H9 (cell line): ENCODE results near the gene HEATR5B. TPM values are rescaled to one million over a fixed set of nuclear protein-coding genes. Genes with fewer than 3 reads are reported as not detected.

Experiments
- DNase-seq: peaks from one replicate; pipeline ENCODE4 v3.0.0-alpha.2; 2017
- H2AFZ ChIP-seq: one replicate; pipeline ENCODE4 v1.6.1; 2013; ENCODE audit warnings: mild to moderate bottlenecking, low read length, control low read depth, moderate library complexity
- H2AK5ac ChIP-seq: 2 replicates; pipeline ENCODE4 v1.6.1; 2013; ENCODE audit warnings: low read length, control low read depth, mixed read lengths; ENCODE audit not compliant: insufficient read length
- H2BK120ac ChIP-seq: one replicate; pipeline ENCODE4 v1.6.1; 2013; ENCODE audit warnings: low read depth, mild to moderate bottlenecking, low read length, control low read depth, inconsistent platforms; ENCODE audit not compliant: poor library complexity, severe bottlenecking
- H2BK12ac ChIP-seq: 2 replicates; pipeline ENCODE4 v1.6.1; 2013; ENCODE audit warnings: low read length, control low read depth, mixed read lengths, low read depth; ENCODE audit not compliant: insufficient read length
- H2BK15ac ChIP-seq: 2 replicates; pipeline ENCODE4 v1.6.1; 2013; ENCODE audit warnings: low read depth, low read length, control low read depth
- H2BK20ac ChIP-seq: one replicate; pipeline ENCODE4 v1.6.1; 2013; ENCODE audit warnings: low read depth, mild to moderate bottlenecking, low read length, control low read depth, inconsistent platforms; ENCODE audit not compliant: poor library complexity, severe bottlenecking
- H2BK5ac ChIP-seq: 2 replicates; pipeline ENCODE4 v1.6.1; 2013; ENCODE audit warnings: low read length, control low read depth, mixed read lengths; ENCODE audit not compliant: insufficient read length
- H3K14ac ChIP-seq: 2 replicates; pipeline ENCODE4 v1.6.1; 2013; ENCODE audit warnings: low read length, control low read depth; ENCODE audit not compliant: insufficient read depth
- H3K18ac ChIP-seq: 2 replicates; pipeline ENCODE4 v1.6.1; 2013; ENCODE audit warnings: low read depth, mild to moderate bottlenecking, mixed read lengths, low read length, control low read depth; ENCODE audit not compliant: insufficient read length
- H3K23ac ChIP-seq: 2 replicates; pipeline ENCODE4 v1.6.1; 2013; ENCODE audit warnings: low read length, control low read depth, mixed read lengths, low read depth; ENCODE audit not compliant: insufficient read length
- H3K23me2 ChIP-seq: 2 replicates; pipeline ENCODE4 v1.6.1; 2013; ENCODE audit warnings: low read depth, mild to moderate bottlenecking, mixed read lengths, low read length, control low read depth; ENCODE audit not compliant: insufficient read length, poor library complexity, severe bottlenecking
- H3K27ac ChIP-seq: 2 replicates; pipeline ENCODE4 v1.5.1; 2013; ENCODE audit warnings: low read length, control low read depth, mixed read lengths, low read depth; ENCODE audit not compliant: insufficient read length
- H3K27me3 ChIP-seq: 2 replicates; pipeline ENCODE4 v1.6.1; 2013; ENCODE audit warnings: low read length, control low read depth, inconsistent platforms; ENCODE audit not compliant: insufficient read depth
- H3K4ac ChIP-seq: 2 replicates; pipeline ENCODE4 v1.6.1; 2013; ENCODE audit warnings: low read depth, mild to moderate bottlenecking, control low read depth, inconsistent platforms, low read length, moderate library complexity
- H3K4me1 ChIP-seq: 2 replicates; pipeline ENCODE4 v1.6.1; 2013; ENCODE audit warnings: low read length, control low read depth, inconsistent platforms; ENCODE audit not compliant: insufficient read depth
- H3K4me2 ChIP-seq: 2 replicates; pipeline ENCODE4 v1.6.1; 2013; ENCODE audit warnings: low read length, control low read depth, mixed read lengths; ENCODE audit not compliant: insufficient read length, insufficient read depth
- H3K56ac ChIP-seq: 2 replicates; pipeline ENCODE4 v1.6.1; 2013; ENCODE audit warnings: low read depth, mild to moderate bottlenecking, mixed read lengths, low read length, control low read depth; ENCODE audit not compliant: insufficient read length
- H3K79me1 ChIP-seq: 2 replicates; pipeline ENCODE4 v1.6.1; 2013; ENCODE audit warnings: low read depth, mild to moderate bottlenecking, moderate library complexity, low read length, control low read depth, inconsistent platforms; ENCODE audit not compliant: insufficient read depth, poor library complexity, severe bottlenecking
- H3K79me2 ChIP-seq: 2 replicates; pipeline ENCODE4 v1.6.1; 2013; ENCODE audit warnings: low read length, control low read depth, inconsistent platforms; ENCODE audit not compliant: insufficient read depth
- H3K9ac ChIP-seq: 2 replicates; pipeline ENCODE4 v1.6.1; 2013; ENCODE audit warnings: low read length, control low read depth, mixed read lengths; ENCODE audit not compliant: insufficient read length; ENCODE audit errors: extremely low read depth
- H3K9me3 ChIP-seq: one replicate; pipeline ENCODE4 v1.6.1; 2013; ENCODE audit warnings: low read depth, low read length, inconsistent platforms; ENCODE audit not compliant: control insufficient read depth
- H3T11ph ChIP-seq: one replicate; pipeline ENCODE4 v1.6.1; 2013; ENCODE audit warnings: mild to moderate bottlenecking, low read length, control low read depth, inconsistent platforms
- H4K20me1 ChIP-seq: one replicate; pipeline ENCODE4 v1.6.1; 2013; ENCODE audit not compliant: control insufficient read depth, insufficient read length, insufficient read depth
- H4K5ac ChIP-seq: 2 replicates; pipeline ENCODE4 v1.6.1; 2013; ENCODE audit warnings: low read depth, mild to moderate bottlenecking, mixed read lengths, low read length, control low read depth; ENCODE audit not compliant: insufficient read length
- H4K8ac ChIP-seq: replicated peaks from 2 replicates; pipeline ENCODE4 v1.6.1; 2013; ENCODE audit warnings: low read length, control low read depth, mixed read lengths, low read depth; ENCODE audit not compliant: insufficient read length
- H4K91ac ChIP-seq: 2 replicates; pipeline ENCODE4 v1.6.1; 2013; ENCODE audit warnings: low read depth, mild to moderate bottlenecking, moderate library complexity, mixed read lengths, low read length, control low read depth; ENCODE audit not compliant: insufficient read length
- H3K27ac Mint-ChIP-seq, 3 experiments: 2 replicates in 2 of 3; 3 replicates in 1 of 3; pipeline ENCODE4 v1.8.0; 2020 to 2021; ENCODE audit warnings: mixed read lengths in 3 of 3, mild to moderate bottlenecking in 1 of 3, moderate library complexity in 1 of 3
- H3K27me3 Mint-ChIP-seq: 2 replicates; pipeline ENCODE4 v1.8.0; 2021; ENCODE audit warnings: low read depth, mild to moderate bottlenecking, moderate library complexity, mixed read lengths
- H3K36me3 Mint-ChIP-seq, 3 experiments: 2 replicates in 2 of 3; 3 replicates in 1 of 3; pipeline ENCODE4 v1.8.0; 2020 to 2021; ENCODE audit warnings: low read depth in 3 of 3, mixed read lengths in 3 of 3; ENCODE audit not compliant: insufficient read depth in 1 of 3
- H3K4me1 Mint-ChIP-seq, 2 experiments: 2 replicates each; pipeline ENCODE4 v1.8.0; 2020; ENCODE audit warnings: mixed read lengths in 2 of 2
- H3K4me3 Mint-ChIP-seq, 2 experiments: 2 replicates in 1 of 2; 3 replicates in 1 of 2; pipeline ENCODE4 v1.8.0; 2020 to 2021; ENCODE audit warnings: mild to moderate bottlenecking in 2 of 2, mixed read lengths in 2 of 2, moderate library complexity in 1 of 2
- H3K9me3 Mint-ChIP-seq, 2 experiments: 2 replicates in 1 of 2; 3 replicates in 1 of 2; pipeline ENCODE4 v1.8.0; 2020; ENCODE audit warnings: mild to moderate bottlenecking in 2 of 2, mixed read lengths in 2 of 2, moderate library complexity in 1 of 2
- CTCF ChIP-seq: fragments of 200-600 bp; sonication (generic); conservative IDR thresholded peaks from 3 replicates; pipeline ENCODE4 v1.8.0; 2021; ENCODE audit warnings: antibody characterized with exemption, mild to moderate bottlenecking
- WGBS: extraction: QIAGEN DNeasy Blood & Tissue Kit; methylation state at CpG from one replicate; pipeline ENCODE4 v1.1.7; 2013; ENCODE audit warnings: missing lambda C conversion rate, low lambda C conversion rate, mixed read lengths; ENCODE audit not compliant: insufficient read length; ENCODE audit errors: extremely low coverage; 5-methylcytosine and 5-hydroxymethylcytosine counted together
- total RNA-seq: library from RNA; stranded (reverse); gene quantifications from 2 replicates; pipeline ENCODE4 v1.2.1, GENCODE V29; 2021

Gene HEATR5B
- total RNA-seq, 1 experiment from 2014 or later, result 14.0 TPM

GRCh38 chr2:37029758-37030157 is 54.4 kb downstream of the HEATR5B start:
- no peaks in the 10 kb centered on the region for H3K9me3 ChIP-seq

More at GRCh38 chr2:37029758-37030157, 54.4 kb downstream of the HEATR5B start:
- Histone ChIP-seq H4K20me1 (no peaks in the 10 kb centered on the region), H3K23ac (no peak overlapping the region), H4K91ac (no peak overlapping the region), H3K9ac (no peak overlapping the region), H2BK15ac (no peak overlapping the region), H3K27me3 (no peaks in the 10 kb centered on the region), H2BK20ac (no peak overlapping the region), H2AFZ (no peak overlapping the region), H3K14ac (no peak overlapping the region), H3K27ac (no peak overlapping the region), H2BK120ac (no peak overlapping the region), H2BK5ac (no peak overlapping the region), H3K4me1 (no peaks in the 10 kb centered on the region), H3K23me2 (no peaks in the 10 kb centered on the region), H2BK12ac (no peak overlapping the region), H3K4ac (no peak overlapping the region), H3K18ac (no peak overlapping the region), H4K8ac (no peak overlapping the region), H3K56ac (no peak overlapping the region), H3K79me2 (no peaks in the 10 kb centered on the region), H3K4me2 (no peak overlapping the region), H2AK5ac (no peak overlapping the region), H3T11ph (no peak overlapping the region), H3K79me1 (no peaks in the 10 kb centered on the region), H4K5ac (no peak overlapping the region)
- H3K36me3 Mint-ChIP-seq, result peaks cover 5 to 24% (median 21%) of the 10 kb centered on the region in 3 experiments
- H3K27me3 Mint-ChIP-seq, result no peaks in the 10 kb centered on the region
- H3K27ac Mint-ChIP-seq, result no peak overlapping the region
- no peak for DNase-seq
- no peaks in the 10 kb centered on the region for H3K4me1 Mint-ChIP-seq
- TF ChIP-seq CTCF, result no peak
- H3K4me3 Mint-ChIP-seq, result no peak overlapping the region
- no CpG with 5 or more reads among the region's 8 CpGs for WGBS
- no peaks in the 10 kb centered on the region for H3K9me3 Mint-ChIP-seq
